Psoas muscle (tissue), 8 donors: ENCODE results near the gene CDKN2C. TPM values are rescaled to one million over a fixed set of nuclear protein-coding genes. Genes with fewer than 3 reads are reported as not detected.

ENCODE experiments used
- ATAC-seq, 4 donors: fragments of 200-7000 bp; cut with Tn5 transposase; one replicate each; pipeline ENCODE4 v1.9.1; 2020; ENCODE audit warnings: moderate library complexity in 3 of 4, mild to moderate bottlenecking in 2 of 4
- DNase-seq, 2 donors: peaks; one replicate each; pipeline ENCODE4 v3.0.0-alpha.2; 2020
- H3K27ac ChIP-seq: fragments of 200-600 bp; one replicate; pipeline ENCODE4 v1.8.0; 2022
- H3K27me3 ChIP-seq, 3 donors: fragments of 200-600 bp in 1 of 3; one replicate each; pipeline versions ENCODE4 v1.6.1 to v1.8.0; 2013 to 2022; ENCODE audit warnings: low read length in 2 of 3, mild to moderate bottlenecking in 2 of 3, moderate library complexity in 1 of 3; ENCODE audit not compliant: insufficient read depth in 3 of 3
- H3K36me3 ChIP-seq, 2 donors: fragments of 200-600 bp in 1 of 2; one replicate each; pipeline versions ENCODE4 v1.6.1 to v1.8.0; 2013 to 2022; ENCODE audit warnings: low read depth in 1 of 2, mild to moderate bottlenecking in 1 of 2, moderate library complexity in 1 of 2; ENCODE audit not compliant: insufficient read depth in 1 of 2
- H3K4me1 ChIP-seq: fragments of 200-600 bp; one replicate; pipeline ENCODE4 v1.8.0; 2022
- H3K4me3 ChIP-seq: fragments of 200-600 bp; one replicate; pipeline ENCODE4 v1.8.0; 2022; ENCODE audit warnings: mild to moderate bottlenecking
- H3K9me3 ChIP-seq: fragments of 200-600 bp; one replicate; pipeline ENCODE4 v1.8.0; 2022
- CTCF ChIP-seq: fragments of 200-600 bp; IDR thresholded peaks from one replicate; pipeline ENCODE4 v1.8.0; 2022; ENCODE audit warnings: antibody characterized with exemption
- WGBS, 3 donors: extraction: QIAGEN DNeasy Blood & Tissue Kit; methylation state at CpG; one replicate each; pipeline versions ENCODE4 v1.1.6 to v1.1.7; 2013; 5-methylcytosine and 5-hydroxymethylcytosine counted together
- intact Hi-C, 2 donors: fragments of 100-400 bp; cut with DNase I; formaldehyde crosslinking; loops; one replicate each; pipeline versions ENCODE4 v1.11.0 to v1.14.2; 2022
- polyA plus RNA-seq, 3 donors: library from polyadenylated mRNA; stranded (reverse); fragments of 200-250 nt; gene quantifications; one replicate each; pipeline ENCODE4 v1.2.3, GENCODE V29; 2013
- total RNA-seq, 4 donors: library from RNA; stranded (reverse); fragmentation: NEBNext Ultra II Directional in 2 of 4; extraction: Animal tissue kit (Norgen Biotek cat#: 25700) in 2 of 4; gene quantifications; one replicate each; pipeline versions ENCODE4 v1.2.1 to v1.2.4, GENCODE V29; 2021 to 2023
- donor health status: healthy with polysubstance abuse.
- donor health status: DM: no; HTN: no; CAD: no; lungs with moderate emphysema.
- donor health status: Bipolar disorder and iron deficiency.
- donor health status: healthy.
- donor health status: DM: yes; HTN: yes; CAD: no.
- donor health status: DM: no; HTN: no; CAD: no.
- donor health status: DM: no; HTN: no; CAD: no.
- donor health status: DM: yes; HTN: yes; CAD: no.

Gene CDKN2C
- total and polyA plus RNA-seq, 7 donors = 3.5 to 12.7 (median 7.3) TPM

GRCh38 chr1:50959913-50960844, 9.9 kb upstream of the CDKN2C start, which contains the start of gene FAF1:
FAF1 (minus strand) TSS chr1:50960267; CDS start chr1:50959811, 456 bp downstream.
- ATAC-seq (peak; percentile 97 to 99 (median 98)), DNase-seq (peak; percentile 97 to 99)
- peak; percentile 23 for TF ChIP-seq CTCF
- Histone ChIP-seq H3K9me3 (no peaks in the 10 kb centered on the region), H3K4me3 (peak within 1 kb of the TSS; percentile 82), H3K27ac (peak within 1 kb of the TSS; percentile 89), H3K36me3 (peaks cover 0 to 2% of the 10 kb centered on the region in 2 donors), H3K4me1 (peaks cover 19% of the 10 kb centered on the region), H3K27me3 (no peaks in the 10 kb centered on the region)
- intact Hi-C loops = loop anchor here in 1 of 2 donors (10.0 kb wide), 1 partner anchor 185 kb away; no protein-coding TSS in a partner anchor
- 0% methylated on average over 38 to 80 of the region's 80 CpGs for WGBS, 3 donors

- Histone ChIP-seq H3K36me3 (no peaks in the 10 kb centered on the region), H3K9me3 (no peaks in the 10 kb centered on the region), H3K4me1 (peaks cover 12% of the 10 kb centered on the region), H3K4me3 (no peak overlapping the region), H3K27ac (no peak overlapping the region), H3K27me3 (no peaks in the 10 kb centered on the region)
- TF ChIP-seq CTCF = no peak
- ATAC-seq = no peak
- DNase-seq = no peak
- intact Hi-C loops = loop anchor here in 1 of 2 donors (10.0 kb wide), 1 partner anchor 190 kb away; no protein-coding TSS in a partner anchor
- WGBS, 3 donors = 91 to 93% (median 91%) methylated on average over 11 of the region's 11 CpGs
Observed at GRCh38 chr1:50964863-50965262, 5.2 kb upstream of the CDKN2C start.

GRCh38 chr1:50966991-50967390, 3.1 kb upstream of the CDKN2C start:
- no peak for TF ChIP-seq CTCF
- ATAC-seq = no peak
- no peak for DNase-seq
- peak overlapping the region; percentile 89 for H3K4me3 ChIP-seq
- H3K4me1 ChIP-seq = peaks cover 5% of the 10 kb centered on the region
- no peaks in the 10 kb centered on the region for H3K9me3 ChIP-seq
- intact Hi-C loops = loop anchor here in 1 of 2 donors (10.0 kb wide), 1 partner anchor 192 kb away; no protein-coding TSS in a partner anchor
- no peaks in the 10 kb centered on the region for H3K27me3 ChIP-seq
- peak overlapping the region; percentile 99 for H3K27ac ChIP-seq
- 64 to 83% (median 69%) methylated on average over 3 of the region's 3 CpGs for WGBS, 3 donors
- H3K36me3 ChIP-seq = no peaks in the 10 kb centered on the region

- Histone ChIP-seq H3K4me3 (peak overlapping the region; percentile 89), H3K27ac (peak overlapping the region; percentile 99), H3K27me3 (no peaks in the 10 kb centered on the region), H3K4me1 (peaks cover 7% of the 10 kb centered on the region), H3K9me3 (no peaks in the 10 kb centered on the region), H3K36me3 (no peaks in the 10 kb centered on the region)
- DNase-seq (no peak), ATAC-seq (no peak)
- TF ChIP-seq CTCF = no peak
- 8 to 22% (median 12%) methylated on average over 17 of the region's 17 CpGs for WGBS, 3 donors
- intact Hi-C loops = loop anchor here in 1 of 2 donors (10.0 kb wide), 1 partner anchor 193 kb away; no protein-coding TSS in a partner anchor
Observed at GRCh38 chr1:50967416-50968157, 2.5 kb upstream of the CDKN2C start.
